Mucosa of descending colon (tissue), 3 donors: ENCODE measurements around the gene CACNA1E. TPM values are rescaled to one million over a fixed set of nuclear protein-coding genes. Genes with fewer than 3 reads are reported as not detected.

ENCODE experiments used
- ATAC-seq: fragments of 200-7000 bp; cut with Tn5 transposase; one replicate; pipeline ENCODE4 v1.9.1; 2020; ENCODE audit warnings: mild to moderate bottlenecking, moderate library complexity
- DNase-seq, 3 donors: peaks; one replicate each; pipeline ENCODE4 v3.0.0-alpha.2; 2020
- H3K36me3 ChIP-seq: fragments of 200-600 bp; one replicate; pipeline ENCODE4 v1.8.0; 2021; ENCODE audit warnings: low read depth, mild to moderate bottlenecking
- H3K4me1 ChIP-seq: fragments of 200-600 bp; one replicate; pipeline ENCODE4 v1.8.0; 2021; ENCODE audit warnings: low read depth, mild to moderate bottlenecking
- H3K4me3 ChIP-seq: fragments of 200-600 bp; one replicate; pipeline ENCODE4 v1.8.0; 2021; ENCODE audit warnings: mild to moderate bottlenecking
- H3K9me3 ChIP-seq: fragments of 200-600 bp; one replicate; pipeline ENCODE4 v1.8.0; 2021; ENCODE audit warnings: mild to moderate bottlenecking
- intact Hi-C, 2 donors: fragments of 100-400 bp; cut with DNase I in 1 of 2; cut with micrococcal nuclease in 1 of 2; formaldehyde crosslinking; loops; one replicate each; pipeline versions ENCODE4 v1.11.0 to v1.11.1; 2022; cut with DNase I, micrococcal nuclease
- total RNA-seq, 3 donors: library from RNA; stranded (reverse); fragmentation: NEBNext Ultra II Directional in 2 of 3; extraction: Animal tissue kit (Norgen Biotek cat#: 25700) in 2 of 3; gene quantifications; one replicate each; pipeline versions ENCODE4 v1.2.1 to v1.2.4, GENCODE V29; 2021 to 2023
- TF ChIP-seq, protein P1 (sequence below): fragments of 200-600 bp; IDR thresholded peaks from one replicate; pipeline ENCODE4 v1.8.0; 2022; ENCODE audit warnings: antibody characterized with exemption, mild to moderate bottlenecking
- donor health status: DM: no; HTN: no; CAD: no; lungs with moderate emphysema.
- donor health status: DM: no; HTN: no; CAD: no.
- donor health status: DM: no; HTN: yes; CAD: no.

Gene CACNA1E
- total RNA-seq, 3 donors from 2014 or later: 0.09 to 1.4 (median 0.22) TPM

DNA sequence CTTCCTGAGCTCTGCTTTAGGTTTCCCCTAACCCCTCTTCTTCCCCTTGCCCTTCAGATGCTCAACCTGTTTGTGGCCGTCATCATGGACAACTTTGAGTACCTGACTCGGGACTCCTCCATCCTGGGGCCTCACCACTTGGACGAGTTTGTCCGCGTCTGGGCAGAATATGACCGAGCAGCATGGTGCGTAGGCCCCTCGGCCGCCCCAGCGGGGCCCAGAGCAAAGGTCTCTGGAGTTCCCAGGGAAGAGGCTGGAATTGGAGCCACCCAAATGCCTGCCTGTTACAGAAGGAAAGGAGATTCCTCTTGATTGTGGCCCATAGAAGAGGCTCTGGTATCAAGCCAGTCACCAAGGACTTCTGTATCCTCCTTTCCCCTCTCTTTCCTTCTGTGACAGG, 292.7 kb downstream of the CACNA1E start:
- H3K4me3 ChIP-seq: no peak overlapping the region
- no peaks in the 10 kb centered on the region for H3K4me1 ChIP-seq
- no peak for ATAC-seq
- no peaks in the 10 kb centered on the region for H3K9me3 ChIP-seq
- TF ChIP-seq, protein P1, sequence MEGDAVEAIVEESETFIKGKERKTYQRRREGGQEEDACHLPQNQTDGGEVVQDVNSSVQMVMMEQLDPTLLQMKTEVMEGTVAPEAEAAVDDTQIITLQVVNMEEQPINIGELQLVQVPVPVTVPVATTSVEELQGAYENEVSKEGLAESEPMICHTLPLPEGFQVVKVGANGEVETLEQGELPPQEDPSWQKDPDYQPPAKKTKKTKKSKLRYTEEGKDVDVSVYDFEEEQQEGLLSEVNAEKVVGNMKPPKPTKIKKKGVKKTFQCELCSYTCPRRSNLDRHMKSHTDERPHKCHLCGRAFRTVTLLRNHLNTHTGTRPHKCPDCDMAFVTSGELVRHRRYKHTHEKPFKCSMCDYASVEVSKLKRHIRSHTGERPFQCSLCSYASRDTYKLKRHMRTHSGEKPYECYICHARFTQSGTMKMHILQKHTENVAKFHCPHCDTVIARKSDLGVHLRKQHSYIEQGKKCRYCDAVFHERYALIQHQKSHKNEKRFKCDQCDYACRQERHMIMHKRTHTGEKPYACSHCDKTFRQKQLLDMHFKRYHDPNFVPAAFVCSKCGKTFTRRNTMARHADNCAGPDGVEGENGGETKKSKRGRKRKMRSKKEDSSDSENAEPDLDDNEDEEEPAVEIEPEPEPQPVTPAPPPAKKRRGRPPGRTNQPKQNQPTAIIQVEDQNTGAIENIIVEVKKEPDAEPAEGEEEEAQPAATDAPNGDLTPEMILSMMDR: no peak
- no peaks in the 10 kb centered on the region for H3K36me3 ChIP-seq
- no peak for DNase-seq
- intact Hi-C loops: no loop called here

DNA sequence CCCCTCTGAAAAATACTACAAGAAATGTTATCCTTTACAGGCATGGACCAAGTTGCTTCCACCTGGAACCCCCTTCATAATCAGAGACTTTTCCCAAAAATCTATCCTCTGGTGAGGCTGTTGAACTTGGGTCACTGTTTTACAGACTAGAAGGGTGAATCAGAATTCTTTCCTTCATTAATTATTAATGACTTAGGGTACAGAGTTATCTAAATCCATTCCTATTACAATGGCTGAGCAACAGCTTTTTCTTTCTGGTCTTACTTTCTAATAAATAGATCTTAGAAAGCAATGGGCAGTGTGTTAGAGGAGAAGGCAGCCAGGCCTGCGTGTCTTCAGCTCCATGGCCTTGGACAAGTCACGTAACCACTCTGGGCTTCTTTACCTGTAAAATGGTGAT, 294.0 kb downstream of the CACNA1E start:
- no peaks in the 10 kb centered on the region for H3K4me1 ChIP-seq
- no peak overlapping the region for H3K4me3 ChIP-seq
- no peaks in the 10 kb centered on the region for H3K36me3 ChIP-seq
- ATAC-seq (no peak), DNase-seq (no peak)
- intact Hi-C loops: no loop called here
- TF ChIP-seq, protein P1: no peak
- H3K9me3 ChIP-seq: no peaks in the 10 kb centered on the region

DNA sequence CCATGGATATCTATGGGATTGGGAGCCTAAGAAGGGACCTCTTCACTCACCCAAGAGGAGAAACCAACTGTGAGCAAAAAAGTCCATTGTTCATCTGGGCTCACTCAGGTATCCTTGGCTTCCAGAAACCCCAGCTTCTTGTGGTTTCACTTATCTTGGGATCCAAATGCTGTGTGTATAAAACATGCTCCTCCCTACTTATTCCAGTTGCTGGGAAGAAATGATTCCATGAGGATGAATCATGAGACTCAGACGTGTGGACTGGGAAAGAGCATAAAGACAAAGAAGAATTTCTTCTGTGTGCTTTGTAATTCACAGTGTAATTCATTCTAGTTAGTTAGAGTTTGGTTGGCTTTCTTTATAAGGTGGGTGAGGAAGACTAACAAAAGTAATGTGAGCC, 294.5 kb downstream of the CACNA1E start:
- DNase-seq (no peak), ATAC-seq (no peak)
- Histone ChIP-seq H3K4me1 (no peaks in the 10 kb centered on the region), H3K36me3 (no peaks in the 10 kb centered on the region), H3K9me3 (no peaks in the 10 kb centered on the region), H3K4me3 (no peak overlapping the region)
- TF ChIP-seq, protein P1: no peak
- intact Hi-C loops: no loop called here

DNA sequence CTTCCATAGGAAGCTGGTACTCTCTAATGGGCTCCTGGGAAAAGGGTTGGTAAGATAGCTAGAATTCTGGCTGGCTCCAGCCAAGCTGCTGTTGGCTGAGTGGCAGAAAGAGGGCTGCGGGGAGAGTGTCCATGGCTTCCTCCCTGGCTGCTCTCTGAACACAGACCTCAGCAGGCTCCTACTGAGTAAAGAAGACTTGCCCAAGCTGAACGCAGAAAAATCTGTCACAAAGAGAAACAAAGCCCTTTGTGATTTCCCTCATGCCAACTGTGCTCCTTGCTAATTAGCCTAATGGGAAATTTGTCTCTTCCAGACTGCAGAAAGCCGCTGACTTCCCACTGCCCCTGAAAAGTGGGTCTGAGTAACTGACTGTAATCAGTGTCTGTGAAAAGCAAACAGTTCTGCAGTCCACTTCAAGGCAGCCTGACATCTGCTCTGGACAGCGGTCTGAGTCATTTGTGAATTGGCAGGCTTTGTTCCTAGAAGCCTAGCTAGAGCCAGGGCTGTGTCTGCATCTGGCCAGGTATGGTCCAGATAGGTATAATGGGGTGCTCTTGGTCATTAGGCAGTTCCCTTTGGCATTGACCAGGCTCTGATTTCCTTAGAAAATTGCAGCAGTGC, 295.4 kb downstream of the CACNA1E start:
- Histone ChIP-seq H3K9me3 (no peaks in the 10 kb centered on the region), H3K4me1 (no peaks in the 10 kb centered on the region), H3K4me3 (no peak overlapping the region), H3K36me3 (no peaks in the 10 kb centered on the region)
- intact Hi-C loops: no loop called here
- ATAC-seq (no peak), DNase-seq (no peak)
- TF ChIP-seq, protein P1: no peak

DNA sequence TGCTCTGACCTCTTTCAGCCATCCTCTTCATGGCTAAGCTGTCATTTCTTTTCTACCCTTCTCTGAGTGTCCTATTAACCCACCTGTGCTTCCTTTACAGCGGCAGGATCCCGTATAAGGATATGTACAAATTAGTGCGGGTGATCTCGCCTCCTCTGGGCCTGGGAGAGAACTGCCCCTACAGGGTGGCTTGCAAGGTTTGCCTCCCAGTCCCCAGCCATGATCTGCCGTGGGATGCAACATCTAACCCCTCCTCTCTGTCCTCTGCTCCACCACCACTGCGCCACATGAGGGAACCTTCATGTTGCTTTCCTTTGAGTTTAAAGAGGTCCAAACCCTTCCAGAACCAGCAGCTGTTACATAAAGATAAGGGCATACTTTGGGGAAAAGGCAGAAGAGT, 296.0 kb downstream of the CACNA1E start:
- DNase-seq (no peak), ATAC-seq (no peak)
- intact Hi-C loops: no loop called here
- no peak overlapping the region for H3K4me3 ChIP-seq
- H3K4me1 ChIP-seq: no peaks in the 10 kb centered on the region
- TF ChIP-seq, protein P1: no peak
- no peaks in the 10 kb centered on the region for H3K36me3 ChIP-seq
- H3K9me3 ChIP-seq: no peaks in the 10 kb centered on the region

DNA sequence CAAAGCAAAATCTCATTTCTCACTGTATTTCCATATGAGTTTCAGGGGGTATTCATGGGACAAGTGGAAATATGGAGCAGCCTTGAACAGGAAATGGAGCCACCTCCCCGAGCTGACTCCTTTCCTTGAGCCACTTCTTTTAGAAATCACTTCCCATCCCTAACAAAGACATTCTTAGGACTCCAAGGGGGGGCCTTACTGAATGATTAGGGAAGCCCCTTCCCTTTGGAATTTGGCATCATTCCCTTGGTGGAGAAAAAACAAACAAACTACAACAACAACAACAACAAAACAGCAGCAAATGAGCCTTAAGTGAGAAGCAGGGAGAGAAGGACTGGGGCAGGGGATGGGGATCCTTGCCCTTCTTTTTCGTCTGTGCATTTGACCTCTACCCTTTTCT, 299.9 kb downstream of the CACNA1E start:
- Histone ChIP-seq H3K9me3 (no peaks in the 10 kb centered on the region), H3K4me1 (no peaks in the 10 kb centered on the region), H3K36me3 (no peaks in the 10 kb centered on the region), H3K4me3 (no peak overlapping the region)
- ATAC-seq: no peak
- TF ChIP-seq, protein P1: no peak
- intact Hi-C loops: no loop called here
- DNase-seq: no peak
